Suppressor macrophage treated with lipopolysaccharide for 4 hours (primary cell): ENCODE measurements around the gene RTRAF.

Source experiments
- DNase-seq: peaks from one replicate; pipeline ENCODE4 v3.0.0-alpha.2; 2020

Gene RTRAF

GRCh38 chr14:51989293-51990234 lies at the start of gene RTRAF:
Gene RTRAF (plus strand): TSS chr14:51989546. CDS start chr14:51989640, 94 bp downstream.
- peak; percentile 95 for DNase-seq

DNA sequence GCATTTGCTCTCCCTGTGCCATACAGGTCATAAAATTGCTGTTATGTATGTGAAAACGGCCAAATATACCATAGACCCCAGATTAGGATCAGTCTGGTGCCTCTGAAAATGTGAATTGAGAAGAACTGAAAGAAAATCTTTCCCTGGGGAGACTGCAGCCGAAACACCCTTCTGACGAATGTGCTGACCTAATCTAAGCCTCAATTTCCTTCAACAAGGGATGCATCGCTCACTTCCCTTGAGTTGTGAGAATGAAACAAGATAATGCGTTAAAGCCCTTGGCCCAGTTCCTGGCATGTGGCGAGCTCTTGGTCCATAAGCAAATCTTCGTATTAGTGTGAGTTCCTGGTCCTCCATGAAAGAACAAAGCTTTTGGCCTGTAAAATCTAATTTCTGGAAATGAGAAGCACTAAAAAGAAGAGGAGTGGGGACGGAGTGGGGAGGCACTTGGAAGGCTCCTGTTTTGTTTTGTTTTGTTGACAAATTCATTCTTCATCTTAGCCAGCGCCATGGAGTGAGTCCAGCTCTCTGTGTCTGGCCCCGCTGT lies 49.5 kb upstream of the RTRAF start:
- DNase-seq = no peak

DNA sequence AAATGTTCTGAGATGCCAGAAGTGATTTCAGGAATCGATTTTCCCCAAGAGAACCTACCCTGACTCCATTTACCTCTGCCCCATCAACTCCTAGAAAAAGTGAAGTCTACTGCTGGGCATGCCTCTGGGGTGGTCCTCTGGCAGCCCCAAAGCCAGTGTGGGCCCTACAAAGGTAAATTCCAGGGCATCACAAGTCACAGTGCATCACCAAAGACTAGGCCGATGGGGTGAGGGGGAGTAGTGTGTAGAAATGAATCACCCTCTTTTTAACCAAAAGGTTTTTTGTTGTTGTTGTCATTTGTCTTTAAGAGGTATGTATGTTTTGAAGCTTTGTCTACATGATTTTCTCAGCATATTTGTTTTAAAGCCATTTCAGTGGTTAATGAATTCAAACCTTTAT lies 46.4 kb upstream of the RTRAF start:
- DNase-seq = no peak

DNA sequence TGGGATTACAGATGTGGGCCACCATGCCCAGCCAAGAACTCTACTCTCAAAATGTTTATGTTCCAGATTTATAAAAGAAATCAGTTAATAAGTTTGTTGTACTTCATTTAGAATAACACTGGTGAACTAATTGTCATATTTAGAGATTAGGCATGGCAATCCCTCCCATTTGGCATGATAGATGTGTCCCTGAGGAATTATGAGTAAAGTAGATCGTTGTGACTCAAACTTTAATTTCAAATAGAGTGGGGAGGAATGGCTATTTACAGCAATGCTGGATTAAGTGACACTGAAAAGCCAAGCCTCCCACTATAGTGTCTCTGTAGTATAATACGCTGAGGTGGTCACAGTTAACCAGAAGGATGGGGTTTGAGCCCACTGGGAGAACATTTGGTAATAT lies 39.3 kb upstream of the RTRAF start:
- DNase-seq = no peak

GRCh38 chr14:51951656-51952055 lies 37.7 kb upstream of the RTRAF start:
- no peak for DNase-seq

DNA sequence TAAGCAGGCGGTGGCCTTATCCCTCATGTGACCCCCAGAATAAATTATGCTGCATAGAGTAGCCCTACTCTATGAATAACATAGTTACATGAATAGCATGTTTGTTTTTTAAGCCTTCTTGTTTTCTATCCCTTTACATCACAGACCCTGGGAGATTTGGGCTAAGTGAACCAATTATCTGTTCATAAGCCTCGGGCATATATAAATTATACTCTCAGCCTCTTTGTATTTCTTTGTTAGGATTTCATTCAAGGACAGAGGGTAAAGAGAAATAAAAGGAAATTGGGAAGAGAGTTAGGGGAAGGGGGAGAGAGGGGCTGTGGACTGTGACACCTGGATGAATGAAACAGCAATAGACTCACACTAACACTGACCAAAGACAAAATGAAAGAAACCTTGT lies 35.3 kb upstream of the RTRAF start:
- DNase-seq = no peak

- no peak for DNase-seq
Measured at GRCh38 chr14:51954657-51955056, 34.7 kb upstream of the RTRAF start.

DNA sequence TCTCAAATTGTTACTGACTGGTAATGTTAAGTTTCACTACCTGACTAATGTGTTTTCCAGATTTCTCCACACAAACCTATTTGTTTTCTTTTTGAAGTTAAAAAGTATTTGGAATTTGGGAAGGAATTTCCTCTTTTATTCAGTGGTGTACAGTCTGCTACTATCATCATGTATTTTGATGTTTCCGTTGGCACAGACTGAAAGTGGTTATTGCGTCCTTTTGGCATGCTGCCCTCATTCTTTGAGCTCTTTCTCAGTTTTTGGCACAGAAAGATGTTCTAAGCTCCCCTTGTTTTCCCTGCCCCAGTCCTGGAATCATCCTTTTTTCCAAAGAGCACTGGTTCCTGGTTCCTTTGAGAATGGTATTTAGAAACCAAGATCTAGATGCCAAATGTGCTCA lies 31.4 kb upstream of the RTRAF start:
- no peak for DNase-seq

DNA sequence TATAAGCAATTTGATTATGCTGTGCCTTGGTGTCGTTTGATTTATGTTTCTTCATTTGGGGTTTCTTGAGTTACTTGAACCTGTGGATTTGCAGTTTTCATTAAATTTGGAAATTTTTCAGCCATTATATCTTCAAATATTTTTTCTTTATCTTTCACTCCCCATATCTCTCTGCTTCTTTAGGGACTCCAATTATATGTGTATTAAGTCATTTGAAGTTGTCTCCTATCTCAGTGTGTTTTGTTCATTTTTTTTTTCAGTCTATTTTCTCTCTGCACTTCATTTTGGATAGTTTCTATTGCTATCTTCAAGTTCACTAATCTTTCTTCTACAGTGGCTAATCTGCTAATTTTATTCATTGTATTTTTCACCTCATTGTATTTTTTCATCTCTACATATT lies 29.4 kb upstream of the RTRAF start:
- DNase-seq = no peak

DNA sequence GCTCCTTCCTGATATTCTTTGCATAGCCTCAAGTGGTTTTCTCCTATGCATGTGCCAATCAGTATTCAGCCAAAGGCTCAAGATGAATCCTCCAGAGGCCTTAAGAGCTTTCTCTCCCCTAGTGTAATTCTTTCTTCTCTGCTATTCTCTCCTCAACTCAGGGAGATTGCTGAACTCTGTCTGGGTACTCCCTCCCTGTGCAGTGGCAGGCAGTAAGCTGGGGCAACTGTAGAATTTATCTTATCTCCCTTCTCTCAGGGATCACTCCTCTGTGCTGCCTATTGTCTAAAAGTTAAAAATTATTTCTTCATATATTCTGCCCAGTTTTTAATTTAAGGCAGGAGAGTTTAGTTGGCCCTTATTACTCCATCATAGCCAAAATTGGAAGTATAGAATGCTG lies 28.5 kb upstream of the RTRAF start:
- DNase-seq = no peak

DNA sequence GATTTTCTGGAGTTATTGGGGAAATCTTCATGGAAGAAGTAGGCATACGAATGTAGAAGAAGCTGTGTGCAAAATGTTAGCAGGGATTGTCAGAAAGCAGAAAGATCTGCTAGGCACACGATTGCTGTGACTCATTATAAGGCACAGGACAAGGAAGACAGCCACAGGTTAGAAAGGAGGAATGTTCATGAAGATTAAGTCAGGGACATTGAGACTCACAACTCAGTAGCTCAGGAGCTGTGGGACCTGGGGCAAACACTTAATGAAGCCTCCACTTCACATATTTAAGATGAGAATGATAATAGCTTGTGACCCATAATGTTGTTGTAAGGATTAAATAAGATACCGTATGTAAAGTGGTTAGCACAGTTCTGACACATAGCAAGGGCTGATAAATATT lies 26.6 kb upstream of the RTRAF start:
- no peak for DNase-seq

GRCh38 chr14:51963286-51963685 lies 26.1 kb upstream of the RTRAF start:
- no peak for DNase-seq

DNA sequence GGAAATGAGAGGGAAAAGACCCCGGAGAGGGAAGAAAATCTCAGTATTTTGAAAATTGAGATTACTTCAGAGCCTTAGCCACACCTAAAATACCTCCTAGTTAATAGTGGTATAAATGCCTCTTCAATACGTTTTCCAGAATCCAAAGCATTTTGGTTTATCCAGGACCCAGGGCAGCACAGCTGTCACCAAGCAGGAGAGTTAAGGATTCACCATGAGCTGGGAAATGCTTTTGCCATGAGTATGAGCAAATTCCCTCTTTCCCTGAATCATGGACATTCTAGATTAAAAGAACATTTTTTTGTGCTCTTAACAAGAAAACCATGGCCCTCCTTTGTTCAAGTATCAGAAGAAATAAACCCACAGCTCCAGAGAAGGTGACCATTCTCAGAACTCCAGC lies 21.8 kb upstream of the RTRAF start:
- no peak for DNase-seq

DNA sequence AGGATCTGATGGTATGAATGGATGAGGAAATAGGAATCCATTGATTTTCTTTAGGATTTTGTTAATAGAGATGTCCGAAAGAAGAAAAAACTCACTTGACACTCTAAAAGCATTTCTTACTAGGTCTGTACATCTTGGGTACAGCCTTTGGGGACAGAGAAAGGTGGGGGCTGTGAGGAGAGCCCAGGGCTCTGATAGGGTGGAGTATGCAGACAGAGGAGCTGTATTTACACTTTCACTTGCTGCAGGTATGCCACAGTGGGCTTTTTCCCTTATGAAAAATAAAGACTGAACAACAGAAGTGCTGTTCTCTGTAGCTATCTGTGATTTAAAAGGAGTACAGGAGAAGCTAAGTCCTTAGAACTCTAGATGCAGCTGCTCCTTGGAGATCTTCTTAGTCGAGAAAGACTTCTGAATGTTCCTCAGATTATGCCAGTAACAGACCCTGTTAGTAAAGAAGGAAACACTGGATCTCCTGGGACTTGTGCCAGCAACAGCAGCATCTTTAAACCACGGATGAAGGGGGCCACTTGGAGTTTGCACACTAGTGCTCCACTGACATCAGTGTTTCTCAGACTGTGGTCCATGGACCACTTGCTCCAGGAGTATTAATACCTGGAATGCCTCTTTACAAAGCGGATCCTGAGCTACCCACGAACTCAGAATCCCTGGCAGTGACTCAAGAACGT lies 19.4 kb upstream of the RTRAF start:
- no peak for DNase-seq

GRCh38 chr14:51972566-51972965 lies 16.8 kb upstream of the RTRAF start:
- DNase-seq = no peak

- DNase-seq = no peak
Measured at GRCh38 chr14:51977075-51977474, 12.3 kb upstream of the RTRAF start.

DNA sequence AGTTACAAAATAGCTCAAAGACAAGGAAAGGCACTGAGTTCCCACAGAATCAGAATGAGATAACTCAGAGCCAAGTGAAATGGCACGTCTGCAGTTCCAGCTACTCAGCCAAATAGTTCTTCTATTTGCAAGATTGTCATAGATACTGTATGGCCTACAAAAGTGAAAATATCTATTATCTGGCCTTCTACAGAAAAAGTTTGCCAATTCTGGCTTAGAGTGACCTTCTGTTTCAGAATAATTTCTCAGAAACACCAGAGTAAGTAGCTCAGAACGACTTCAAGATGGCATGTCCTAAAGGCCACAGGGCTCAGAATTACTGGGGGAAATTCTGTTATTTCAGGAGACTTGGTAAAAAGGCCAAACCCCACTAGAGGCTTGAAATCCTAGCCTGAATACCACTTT lies 10.7 kb upstream of the RTRAF start:
- DNase-seq = no peak

- peak; percentile 88 for DNase-seq
Measured at GRCh38 chr14:51979088-51979709, 10.1 kb upstream of the RTRAF start.

DNA sequence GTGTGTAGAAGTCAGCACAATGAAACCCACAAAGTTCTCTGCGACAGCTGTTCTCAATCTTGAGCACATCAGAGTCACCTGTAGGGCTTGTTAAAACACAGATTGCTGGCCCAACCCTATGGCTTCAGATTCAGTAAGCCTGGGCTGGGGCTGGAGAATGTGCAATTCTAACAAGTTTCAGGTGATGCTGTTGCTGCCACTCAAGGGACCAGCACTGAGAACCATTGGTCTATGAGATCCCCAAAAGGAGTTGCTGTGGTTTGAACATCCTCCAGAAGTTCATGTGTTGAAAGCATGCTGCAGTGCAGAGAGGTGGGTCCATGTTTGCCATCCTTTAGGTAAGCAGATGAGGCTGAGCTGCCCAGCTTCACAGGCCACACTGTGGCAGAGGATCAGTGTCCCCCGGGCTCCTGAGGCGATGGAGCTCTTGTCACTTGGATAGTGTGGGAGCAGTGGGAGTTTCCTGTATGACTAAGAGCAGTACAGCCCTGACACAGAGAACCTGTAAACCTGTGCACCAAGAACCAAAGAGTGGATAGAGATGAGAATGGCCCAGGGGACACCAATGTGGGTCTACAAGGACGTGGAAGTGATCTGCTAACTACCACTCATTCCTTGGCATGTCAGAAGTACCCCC lies 8.0 kb upstream of the RTRAF start:
- no peak for DNase-seq

DNA sequence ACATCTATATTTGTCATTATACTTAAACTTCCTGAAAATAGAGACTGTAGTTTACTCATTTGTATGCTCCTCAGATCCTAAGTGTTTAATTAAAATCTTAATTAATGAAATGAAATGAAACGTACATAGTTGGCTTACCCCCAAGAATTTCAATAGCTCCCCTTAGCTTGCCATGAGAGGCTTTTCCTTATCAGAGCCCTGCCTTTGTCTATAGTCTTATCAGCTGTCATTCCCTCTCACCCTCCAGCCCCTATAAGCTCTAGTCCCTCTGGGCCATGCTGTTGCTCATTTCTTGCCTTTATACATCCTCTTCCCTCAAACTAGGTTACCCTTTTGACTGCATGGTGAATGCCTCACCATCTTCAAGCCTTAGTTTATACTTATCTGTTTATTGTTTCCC lies 1.1 kb upstream of the RTRAF start:
- no peak for DNase-seq

DNA sequence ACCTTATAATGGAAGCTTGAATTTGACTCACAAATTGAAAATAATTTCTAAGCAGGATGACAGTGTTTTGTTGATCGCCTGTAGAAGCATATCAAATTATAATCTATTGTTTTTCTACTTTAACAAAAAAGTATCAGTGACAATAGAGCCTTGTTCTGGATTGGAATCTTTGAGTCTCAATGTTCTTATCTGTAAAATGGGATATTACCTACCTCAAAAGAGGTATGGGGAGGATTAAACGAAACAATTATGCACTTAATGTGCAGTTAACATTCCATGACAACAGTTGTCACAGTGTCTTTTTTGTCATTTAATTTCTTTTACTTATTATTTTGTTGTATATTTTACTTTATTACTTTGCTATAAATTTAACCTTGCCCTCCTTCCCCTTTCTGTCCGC lies 1.1 kb downstream of the RTRAF start:
- DNase-seq = no peak

DNA sequence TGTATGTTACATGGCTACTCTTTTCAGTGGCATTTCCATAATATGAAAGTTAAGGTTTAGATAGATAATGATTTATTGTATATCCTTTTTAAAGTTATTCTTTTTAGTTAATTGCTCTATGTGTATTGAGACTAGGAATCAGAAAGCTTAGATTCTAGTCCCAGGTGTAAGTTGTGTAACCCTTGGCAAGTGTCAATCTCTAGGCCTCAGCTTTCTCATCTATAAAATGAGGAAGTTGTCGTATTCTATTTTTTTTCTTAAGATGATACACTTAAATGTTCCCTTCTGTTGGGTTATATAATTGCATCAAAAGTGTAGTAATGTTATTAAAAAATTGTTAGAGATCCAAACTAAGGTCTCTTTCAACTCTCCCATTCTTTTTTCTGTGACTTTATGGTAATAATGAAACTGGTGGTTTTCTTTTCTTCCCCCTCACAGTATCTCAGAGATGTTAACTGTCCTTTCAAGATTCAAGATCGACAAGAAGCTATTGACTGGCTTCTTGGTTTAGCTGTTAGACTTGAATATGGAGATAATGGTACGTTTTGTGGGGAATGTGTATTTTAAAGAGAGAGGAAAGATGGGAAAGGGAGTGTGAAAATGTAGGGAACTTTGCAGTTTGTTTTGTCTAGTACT lies 4.1 kb downstream of the RTRAF start:
- no peak for DNase-seq
